IPS DF 6.9 (cell line): Measurements from ENCODE around the gene AVPR1A.

Experiments
- DNase-seq: peaks from one replicate; pipeline ENCODE4 v3.0.0-alpha.2; 2013; ENCODE audit warnings: low read depth, low spot score
- H3K27ac ChIP-seq: one replicate; pipeline ENCODE4 v1.5.1; 2013; ENCODE audit warnings: low read length, control low read depth
- H3K27me3 ChIP-seq: 2 replicates; pipeline ENCODE4 v1.6.1; 2013; ENCODE audit warnings: mild to moderate bottlenecking, low read length; ENCODE audit not compliant: control insufficient read depth, insufficient read depth
- H3K36me3 ChIP-seq: 2 replicates; pipeline ENCODE4 v1.6.1; 2013; ENCODE audit warnings: low read length; ENCODE audit not compliant: control insufficient read depth, insufficient read depth
- H3K4me1 ChIP-seq: 2 replicates; pipeline ENCODE4 v1.6.1; 2013; ENCODE audit warnings: low read length; ENCODE audit not compliant: control insufficient read depth, insufficient read depth
- H3K4me3 ChIP-seq: 2 replicates; pipeline ENCODE4 v1.5.1; 2013; ENCODE audit warnings: mild to moderate bottlenecking, low read length
- H3K9me3 ChIP-seq: 2 replicates; pipeline ENCODE4 v1.6.1; 2013; ENCODE audit warnings: low read length, inconsistent platforms; ENCODE audit not compliant: control insufficient read depth, insufficient read depth
- WGBS: extraction: QIAGEN DNeasy Blood & Tissue Kit; methylation state at CpG from one replicate; pipeline ENCODE4 v1.1.7; 2013; ENCODE audit warnings: mixed read lengths, missing lambda C conversion rate; ENCODE audit not compliant: insufficient read length, insufficient coverage; 5-methylcytosine and 5-hydroxymethylcytosine counted together

The AVPR1A gene

GRCh38 chr12:63098851-63099250, 52.1 kb downstream of the AVPR1A start:
- Histone ChIP-seq H3K27ac (no peak overlapping the region), H3K27me3 (no peaks in the 10 kb centered on the region), H3K9me3 (no peaks in the 10 kb centered on the region), H3K36me3 (no peaks in the 10 kb centered on the region), H3K4me3 (no peak overlapping the region), H3K4me1 (peaks cover 1% of the 10 kb centered on the region; the same call in 1 of the 2 replicates)
- DNase-seq = no peak
- WGBS = no CpG with 5 or more reads among the region's 2 CpGs

- Histone ChIP-seq H3K4me3 (no peak overlapping the region), H3K27ac (no peak overlapping the region), H3K4me1 (peaks cover 1% of the 10 kb centered on the region; the same call in 1 of the 2 replicates), H3K27me3 (no peaks in the 10 kb centered on the region), H3K9me3 (no peaks in the 10 kb centered on the region), H3K36me3 (no peaks in the 10 kb centered on the region)
- no peak for DNase-seq
- no CpG with 5 or more reads among the region's 7 CpGs for WGBS
Observed at GRCh38 chr12:63095369-63095980, 55.5 kb downstream of the AVPR1A start.

- DNase-seq = no peak
- WGBS = no CpG with 5 or more reads among the region's 2 CpGs
Observed at GRCh38 chr12:63093711-63094110, 57.3 kb downstream of the AVPR1A start.

GRCh38 chr12:63093084-63093483, 57.9 kb downstream of the AVPR1A start:
- WGBS = no CpG with 5 or more reads among the region's 2 CpGs
- Histone ChIP-seq H3K9me3 (no peaks in the 10 kb centered on the region), H3K4me3 (no peak overlapping the region), H3K27ac (no peak overlapping the region), H3K36me3 (no peaks in the 10 kb centered on the region), H3K27me3 (no peaks in the 10 kb centered on the region), H3K4me1 (peaks cover 1% of the 10 kb centered on the region; the same call in 1 of the 2 replicates)
- no peak for DNase-seq

More at GRCh38 chr12:63093711-63094110, 57.3 kb downstream of the AVPR1A start:
- Histone ChIP-seq H3K36me3 (no peaks in the 10 kb centered on the region), H3K4me3 (no peak overlapping the region), H3K27me3 (no peaks in the 10 kb centered on the region), H3K27ac (no peak overlapping the region), H3K9me3 (no peaks in the 10 kb centered on the region), H3K4me1 (peaks cover 1% of the 10 kb centered on the region; the same call in 1 of the 2 replicates)
